Measurements from ENCODE around the gene PPIL3. TPM values are rescaled to one million over a fixed set of nuclear protein-coding genes. Genes with fewer than 3 reads are reported as not detected.
A peak's percentile ranks its signal among the peaks of the same experiment; 100 is the strongest.

The PPIL3 gene
- polyA plus RNA-seq, 2 of the 4 experiments (the other 2 are of a cell fraction): 27.5 to 75.6 TPM

DNA sequence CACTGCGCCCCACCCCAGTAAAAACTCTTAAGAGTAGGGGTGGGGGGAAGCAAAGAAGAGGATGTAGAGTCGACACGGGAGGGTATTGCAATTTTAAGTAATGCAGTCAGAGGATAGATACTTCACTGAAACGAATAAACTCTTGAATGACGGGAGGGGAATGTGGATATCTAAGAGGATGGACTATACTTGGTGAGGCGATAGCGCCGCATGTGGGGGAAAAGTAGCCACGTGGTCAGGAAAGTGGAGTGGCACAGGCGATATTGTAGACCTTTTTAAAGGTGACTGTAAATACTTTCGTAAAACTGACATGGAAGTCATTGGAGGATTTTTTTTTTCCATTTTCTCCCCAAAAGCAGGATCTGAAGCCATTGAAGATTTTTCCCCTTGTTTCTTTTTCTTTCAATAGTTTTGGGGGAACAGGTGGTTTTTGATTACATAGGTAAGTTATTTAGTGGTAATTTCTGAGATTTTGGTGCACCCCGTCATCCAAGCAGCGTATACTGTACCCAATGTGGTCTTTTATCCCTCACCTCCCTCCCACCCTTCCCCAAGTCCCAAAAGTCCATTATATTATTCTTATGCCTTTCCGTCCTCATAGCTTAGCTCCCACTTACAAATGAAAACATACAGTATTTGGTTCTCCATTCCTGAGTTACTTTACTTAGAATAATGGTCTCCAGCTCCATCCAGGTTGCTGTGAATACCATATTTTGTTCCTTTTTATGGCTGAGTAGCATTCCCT lies 38.2 kb downstream of the PPIL3 start:
- ATAC-seq (peak in 1 of 2 experiments; percentile 6; a peak in 2 of 6 replicates), FAIRE-seq (no peak), DNase-seq (ENCODE audit: low read depth in 1 of 2, low spot score in 1 of 2) (no peak)
- no peaks in the 10 kb centered on the region for H3K9me3 ChIP-seq
- ChIA-PET POLR2A (interaction anchor here (0.6 to 1.6 kb wide), 3 partner anchors 23 to 39 kb away, joined by 4 to 11 read pairs (median 9); partner anchors contain the start of genes BZW1, NIF3L1 and PPIL3), CTCF (no interaction called here)
- no peak overlapping the region for H3K4me3 ChIP-seq
- whole genome bisulfite sequencing (ENCODE audit: missing lambda C conversion rate): 91% methylated on average over 14 of the region's 14 CpGs
- H3K4me2 ChIP-seq: no peak overlapping the region
- H3K27ac ChIP-seq: no peak overlapping the region
- no peaks in the 10 kb centered on the region for H3K4me1 ChIP-seq
- TF ChIP-seq SREBF2 (IDR thresholded peaks at IDR 0.05) (no peak), CHD4 (IDR thresholded peaks at IDR 0.05; ENCODE audit: borderline replicate concordance) (no peak), HOXB5 (CRISPR knock-in tag; IDR thresholded peaks at IDR 0.05) (no peak), MAZ (IDR thresholded peaks at IDR 0.05; ENCODE audit: borderline replicate concordance, low read depth, low read length) (no peak), EHMT2 (IDR thresholded peaks at IDR 0.05; ENCODE audit: low read depth) (no peak), EP300 (IDR thresholded peaks at IDR 0.05) (no peak), CTCF (IDR thresholded peaks at IDR 0.05) (no peak), POLR2A (IDR thresholded peaks at IDR 0.05; ENCODE audit: low read length) (no peak), GATA3 (IDR thresholded peaks at IDR 0.05; ENCODE audit: borderline replicate concordance) (no peak), ZNF302 (CRISPR knock-in tag; IDR thresholded peaks at IDR 0.05) (no peak), EHF (CRISPR knock-in tag; IDR thresholded peaks at IDR 0.05) (no peak), SMC3 (IDR thresholded peaks at IDR 0.05) (no peak), ESRRA (IDR thresholded peaks at IDR 0.05; ENCODE audit: borderline replicate concordance, low read length) (no peak), NFE2L2 (conservative IDR thresholded peaks at IDR 0.05; ENCODE audit: low read length) (no peak), KDM5A (IDR thresholded peaks at IDR 0.05) (no peak), BHLHE40 (IDR thresholded peaks at IDR 0.05; ENCODE audit: low read depth, low read length) (no peak), ZFP36 (IDR thresholded peaks at IDR 0.05; ENCODE audit: borderline replicate concordance, partially characterized antibody) (no peak), HMGXB4 (CRISPR knock-in tag; IDR thresholded peaks at IDR 0.05; ENCODE audit: borderline replicate concordance) (no peak), RARB (CRISPR knock-in tag; IDR thresholded peaks at IDR 0.05) (no peak)

DNA sequence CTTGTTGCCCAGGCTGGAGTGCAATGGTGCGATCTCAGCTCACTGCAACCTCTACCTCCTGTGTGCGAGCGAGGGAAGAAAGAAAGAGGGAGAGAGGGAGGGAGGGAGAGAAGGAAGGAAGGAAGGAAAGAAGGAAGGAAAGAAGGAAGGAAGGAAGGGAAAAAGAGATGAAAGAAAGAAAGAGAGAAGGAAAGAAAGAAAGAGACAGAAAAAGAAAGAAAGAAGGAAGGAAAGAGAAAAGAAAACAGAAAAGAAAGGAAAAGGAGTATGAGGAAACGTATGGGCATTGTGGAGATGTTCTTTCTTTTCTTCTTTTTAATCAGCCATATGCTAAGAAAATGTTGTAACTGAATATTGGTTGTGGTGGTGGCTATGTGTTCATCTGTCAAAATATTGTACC lies 40.9 kb downstream of the PPIL3 start:
- 86% methylated on average over 4 of the region's 4 CpGs for WGBS (ENCODE audit: missing lambda C conversion rate)
- Histone ChIP-seq H3K27ac (no peak overlapping the region), H3K4me1 (no peaks in the 10 kb centered on the region), H3K9me3 (no peaks in the 10 kb centered on the region), H3K4me3 (no peak overlapping the region), H3K4me2 (no peak overlapping the region)
- POLR2A ChIA-PET: interaction anchor here (2.4 kb wide), 1 partner anchor 16 kb away, joined by 15 read pairs; the partner anchor contains the start of gene CLK1
- no peak for TF ChIP-seq CBX8 (IDR thresholded peaks at IDR 0.05)
- TF ChIP-seq HOXB5 (CRISPR knock-in tag; IDR thresholded peaks at IDR 0.05): no peak
- TF ChIP-seq EHMT2 (IDR thresholded peaks at IDR 0.05; ENCODE audit: low read depth): no peak
- TF ChIP-seq NR3C1 (IDR thresholded peaks at IDR 0.05): no peak
- no peak for TF ChIP-seq ZFP36 (IDR thresholded peaks at IDR 0.05; ENCODE audit: borderline replicate concordance, partially characterized antibody)
- no peak for TF ChIP-seq MYC (IDR thresholded peaks at IDR 0.05; ENCODE audit: borderline replicate concordance, low read length)
- no peak for TF ChIP-seq FOSL2 (IDR thresholded peaks at IDR 0.05)
- TF ChIP-seq FOSL2 (CRISPR knock-in tag; IDR thresholded peaks at IDR 0.05): no peak
- no peak for TF ChIP-seq ZSCAN20 (CRISPR knock-in tag; IDR thresholded peaks at IDR 0.05)
- TF ChIP-seq ESRRA (IDR thresholded peaks at IDR 0.05; ENCODE audit: borderline replicate concordance, low read length): no peak
- TF ChIP-seq MAZ (IDR thresholded peaks at IDR 0.05; ENCODE audit: borderline replicate concordance, low read depth, low read length): no peak
- TF ChIP-seq RCOR1 (IDR thresholded peaks at IDR 0.05; ENCODE audit: low read depth, low read length): no peak
- no peak for TF ChIP-seq ATOH8 (CRISPR knock-in tag; IDR thresholded peaks at IDR 0.05; ENCODE audit: low read depth)
- no peak for TF ChIP-seq RNF2 (IDR thresholded peaks at IDR 0.05; ENCODE audit: borderline replicate concordance, low read depth)
- no peak for TF ChIP-seq TFCP2L1 (CRISPR knock-in tag; IDR thresholded peaks at IDR 0.05)
- no peak for TF ChIP-seq GATA3 (IDR thresholded peaks at IDR 0.05; ENCODE audit: borderline replicate concordance)
- TF ChIP-seq RAD21 (conservative IDR thresholded peaks at IDR 0.05 in 1 of 2, IDR thresholded peaks at IDR 0.05 in 1 of 2): no peak
- TF ChIP-seq RFX5 (IDR thresholded peaks at IDR 0.05): no peak
- no peak for TF ChIP-seq HEYL (CRISPR knock-in tag; IDR thresholded peaks at IDR 0.05)
- no peak for TF ChIP-seq PHF8 (IDR thresholded peaks at IDR 0.05; ENCODE audit: borderline replicate concordance, low read depth)
- no peak for TF ChIP-seq MAFK (IDR thresholded peaks at IDR 0.05; ENCODE audit: partially characterized antibody)
- DNase-seq (ENCODE audit: low read depth in 1 of 2, low spot score in 1 of 2): no peak
- ATAC-seq: no peak
- FAIRE-seq: no peak
- CTCF ChIA-PET: interaction anchor here (0.9 to 1.0 kb wide), 2 partner anchors 13 to 134 kb away, joined by 3 read pairs; no protein-coding TSS in a partner anchor
